ENCODE data around the gene FDX2. TPM values are rescaled to one million over a fixed set of nuclear protein-coding genes. Genes with fewer than 3 reads are reported as not detected.
A peak's percentile ranks its signal among the peaks of the same experiment; 100 is the strongest.

Gene FDX2
- total RNA-seq, 1 donor from 2014 or later, result 16.0 TPM

GRCh38 chr19:10269333-10270179, 46.3 kb downstream of the FDX2 start:
- peak; percentile 86 for DNase-seq
- peak; percentile 80 for TF ChIP-seq CTCF (IDR thresholded peaks at IDR 0.05; ENCODE audit: partially characterized antibody, unreplicated experiment)
- Mint-ChIP-seq H3K4me1 (ENCODE audit: low read depth, unreplicated experiment) (no peaks in the 10 kb centered on the region), H3K36me3 (ENCODE audit: unreplicated experiment) (no peaks in the 10 kb centered on the region), H3K27ac (ENCODE audit: unreplicated experiment) (no peak overlapping the region), H3K9me3 (ENCODE audit: unreplicated experiment) (no peaks in the 10 kb centered on the region), H3K27me3 (ENCODE audit: unreplicated experiment) (peaks cover 7% of the 10 kb centered on the region), H3K4me3 (ENCODE audit: unreplicated experiment) (no peak overlapping the region)

GRCh38 chr19:10268071-10268470, 47.7 kb downstream of the FDX2 start:
- H3K36me3 Mint-ChIP-seq (ENCODE audit: unreplicated experiment), result no peaks in the 10 kb centered on the region
- TF ChIP-seq CTCF (IDR thresholded peaks at IDR 0.05; ENCODE audit: partially characterized antibody, unreplicated experiment), result no peak
- peaks cover 5% of the 10 kb centered on the region for H3K27me3 Mint-ChIP-seq (ENCODE audit: unreplicated experiment)
- no peaks in the 10 kb centered on the region for H3K9me3 Mint-ChIP-seq (ENCODE audit: unreplicated experiment)
- H3K4me1 Mint-ChIP-seq (ENCODE audit: low read depth, unreplicated experiment), result no peaks in the 10 kb centered on the region
- no peak for DNase-seq
- no peak overlapping the region for H3K27ac Mint-ChIP-seq (ENCODE audit: unreplicated experiment)
- H3K4me3 Mint-ChIP-seq (ENCODE audit: unreplicated experiment), result no peak overlapping the region

- peak overlapping the region; percentile 25 for H3K4me3 Mint-ChIP-seq (ENCODE audit: unreplicated experiment)
- H3K4me1 Mint-ChIP-seq (ENCODE audit: low read depth, unreplicated experiment), result no peaks in the 10 kb centered on the region
- H3K9me3 Mint-ChIP-seq (ENCODE audit: unreplicated experiment), result no peaks in the 10 kb centered on the region
- H3K36me3 Mint-ChIP-seq (ENCODE audit: unreplicated experiment), result no peaks in the 10 kb centered on the region
- no peak for TF ChIP-seq CTCF (IDR thresholded peaks at IDR 0.05; ENCODE audit: partially characterized antibody, unreplicated experiment)
- H3K27me3 Mint-ChIP-seq (ENCODE audit: unreplicated experiment), result peaks cover 4% of the 10 kb centered on the region
- H3K27ac Mint-ChIP-seq (ENCODE audit: unreplicated experiment), result no peak overlapping the region
- DNase-seq, result no peak
Observed at GRCh38 chr19:10266706-10267105, 49.1 kb downstream of the FDX2 start.

DNA sequence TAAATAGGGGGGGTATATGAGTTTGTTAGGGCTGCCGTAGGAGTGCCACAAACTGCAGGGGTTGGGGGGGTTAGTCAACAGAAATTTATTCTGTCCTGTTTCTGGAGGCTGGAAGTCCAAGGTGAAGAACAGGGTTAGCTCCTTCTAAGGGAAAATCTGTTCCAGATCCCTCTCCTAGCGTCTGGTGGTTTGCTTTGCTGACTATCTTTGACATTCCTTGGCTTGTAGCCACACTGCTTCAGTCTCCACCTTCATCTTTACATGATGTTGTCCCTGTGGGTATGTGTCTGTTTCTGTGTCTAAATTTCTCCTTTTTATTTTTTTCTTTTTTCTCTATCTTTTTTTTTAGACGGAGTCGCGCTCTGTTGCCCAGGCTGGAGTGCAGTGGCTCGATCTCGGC, 53.0 kb downstream of the FDX2 start:
- Mint-ChIP-seq H3K36me3 (ENCODE audit: unreplicated experiment) (peaks cover 2% of the 10 kb centered on the region), H3K27me3 (ENCODE audit: unreplicated experiment) (peaks cover 3% of the 10 kb centered on the region), H3K4me3 (ENCODE audit: unreplicated experiment) (no peak overlapping the region), H3K9me3 (ENCODE audit: unreplicated experiment) (no peaks in the 10 kb centered on the region), H3K27ac (ENCODE audit: unreplicated experiment) (no peak overlapping the region), H3K4me1 (ENCODE audit: low read depth, unreplicated experiment) (no peaks in the 10 kb centered on the region)
- no peak for DNase-seq
- no peak for TF ChIP-seq CTCF (IDR thresholded peaks at IDR 0.05; ENCODE audit: partially characterized antibody, unreplicated experiment)

- Mint-ChIP-seq H3K9me3 (ENCODE audit: unreplicated experiment) (no peaks in the 10 kb centered on the region), H3K27me3 (ENCODE audit: unreplicated experiment) (peaks cover 5% of the 10 kb centered on the region), H3K4me3 (ENCODE audit: unreplicated experiment) (no peak overlapping the region), H3K27ac (ENCODE audit: unreplicated experiment) (no peak overlapping the region), H3K4me1 (ENCODE audit: low read depth, unreplicated experiment) (no peaks in the 10 kb centered on the region), H3K36me3 (ENCODE audit: unreplicated experiment) (peaks cover 11% of the 10 kb centered on the region)
- no peak for DNase-seq
- TF ChIP-seq CTCF (IDR thresholded peaks at IDR 0.05; ENCODE audit: partially characterized antibody, unreplicated experiment), result no peak
Observed at GRCh38 chr19:10260141-10260584, 55.7 kb downstream of the FDX2 start.

Measured in glutamatergic neuron (in vitro differentiated cells).